K562 (cell line): ENCODE data around the gene ABT1. TPM values are rescaled to one million over a fixed set of nuclear protein-coding genes. Genes with fewer than 3 reads are reported as not detected.

Source experiments
- RFX5 ChIP-seq: IDR thresholded peaks from 2 replicates; pipeline ENCODE4 v1.6.1; 2011; ENCODE audit warnings: low read depth, mild to moderate bottlenecking, improper control_type of control experiment, low read length
- RREB1 ChIP-seq: fragments of 250-450 bp; sonication (Bioruptor Pico); IDR thresholded peaks from 2 replicates; pipeline ENCODE4 v1.4.0; 2020
- TBP ChIP-seq: optimal IDR thresholded peaks from 2 replicates; pipeline ENCODE3; 2011; ENCODE audit warnings: low read depth, low read length, improper control_type of control experiment
- ZNF224 ChIP-seq: sonication (generic); formaldehyde crosslinking; IDR thresholded peaks from 2 replicates; pipeline ENCODE4 v1.8.0; 2022; ENCODE audit warnings: mild to moderate bottlenecking, missing genetic modification reagents
- ZZZ3 ChIP-seq: fragments of 450-650 bp; IDR thresholded peaks from 2 replicates; pipeline ENCODE4 v1.6.1; 2016; ENCODE audit warnings: antibody characterized with exemption, mild to moderate bottlenecking, moderate library complexity
- polyA plus RNA-seq, 8 experiments: library from polyadenylated mRNA; depleted of rRNA in 4 of 8; stranded (reverse) in 5 of 8; unstranded in 3 of 8; fragments of >200 nt; fragmentation: Nextera tagmentation in 2 of 8; fragmentation: Illumina TruSeq in 1 of 8; extraction: Ambion mirVana in 2 of 8; extraction: Trizol in 1 of 8; gene quantifications; 2 replicates each; pipeline versions ENCODE4 v1.2.1 to v1.2.3, GENCODE V29; 2011 to 2014; ENCODE audit warnings: inconsistent platforms in 1 of 8, missing spikeins in 1 of 8
- total RNA-seq, 7 experiments: library from RNA; depleted of rRNA in 6 of 7; stranded (reverse); fragments of >200 nt in 6 of 7; fragmentation: Illumina TruSeq in 2 of 7; extraction: Trizol in 2 of 7; gene quantifications; 2 replicates each; pipeline versions ENCODE4 v1.2.1 to v1.2.3, GENCODE V29; 2011 to 2021; ENCODE audit warnings: low replicate concordance in 1 of 7
- TF ChIP-seq, protein P1 (sequence below): fragments of 200-800 bp; sonication (Bioruptor generic); IDR thresholded peaks from 2 replicates; pipeline ENCODE4 v1.6.1; 2017; ENCODE audit warnings: missing genetic modification characterization, missing compliant biosample characterization

ABT1 gene
- total and polyA plus RNA-seq, 9 of the 15 experiments (the other 6 are each of a cell fraction or from before 2014, with no cell fraction given): 8.8 to 52.7 (median 40.7) TPM

- TF ChIP-seq RREB1 (CRISPR knock-in tag): no peak
- TF ChIP-seq, protein P1, sequence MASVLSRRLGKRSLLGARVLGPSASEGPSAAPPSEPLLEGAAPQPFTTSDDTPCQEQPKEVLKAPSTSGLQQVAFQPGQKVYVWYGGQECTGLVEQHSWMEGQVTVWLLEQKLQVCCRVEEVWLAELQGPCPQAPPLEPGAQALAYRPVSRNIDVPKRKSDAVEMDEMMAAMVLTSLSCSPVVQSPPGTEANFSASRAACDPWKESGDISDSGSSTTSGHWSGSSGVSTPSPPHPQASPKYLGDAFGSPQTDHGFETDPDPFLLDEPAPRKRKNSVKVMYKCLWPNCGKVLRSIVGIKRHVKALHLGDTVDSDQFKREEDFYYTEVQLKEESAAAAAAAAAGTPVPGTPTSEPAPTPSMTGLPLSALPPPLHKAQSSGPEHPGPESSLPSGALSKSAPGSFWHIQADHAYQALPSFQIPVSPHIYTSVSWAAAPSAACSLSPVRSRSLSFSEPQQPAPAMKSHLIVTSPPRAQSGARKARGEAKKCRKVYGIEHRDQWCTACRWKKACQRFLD (CRISPR knock-in tag): peak; percentile 64; the same call in 1 of the 2 replicates
- peak; percentile 78; the same call in 1 of the 2 replicates for TF ChIP-seq RFX5
- TF ChIP-seq ZZZ3: no peak
- TF ChIP-seq ZNF224: no peak
- TF ChIP-seq TBP: peak; percentile 99
These were observed 43.5 kb upstream of the ABT1 start (continued) for GRCh38 chr6:26553264-26553634.
